NCI-H146 treated with DMSO at 0.1 percent for 48 hours (cell line): ENCODE data around the gene FNDC3B.
"Not testable (repeated sequence)": the region's sequence is repeated elsewhere in the genome, so short reads cannot be mapped to it uniquely, and the experiment has no call there.

Experiments used
- DNase-seq: peaks from one replicate; lab custom pipeline; 2025; ENCODE audit not compliant: unreplicated experiment; lab: John Stamatoyannopoulos, UW

Gene FNDC3B

DNA sequence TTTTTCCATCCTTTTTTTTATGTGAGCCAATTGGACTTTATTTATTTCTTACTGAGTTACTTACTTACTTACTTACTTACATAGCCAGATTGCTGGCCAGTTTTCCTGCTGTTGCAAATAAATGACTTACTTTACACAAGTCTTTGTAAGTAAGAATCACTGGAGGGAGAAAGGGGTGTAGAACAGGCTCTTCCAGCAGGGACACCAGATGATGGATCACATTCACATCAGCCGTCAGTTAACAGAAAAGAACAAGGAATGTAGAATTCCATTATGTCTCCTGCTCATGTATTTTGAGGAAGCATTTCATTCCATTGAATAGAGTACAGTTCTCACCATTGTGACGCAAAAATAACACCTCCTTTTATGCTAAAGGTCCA, 188.6 kb downstream of the FNDC3B start:
- no peak for DNase-seq

DNA sequence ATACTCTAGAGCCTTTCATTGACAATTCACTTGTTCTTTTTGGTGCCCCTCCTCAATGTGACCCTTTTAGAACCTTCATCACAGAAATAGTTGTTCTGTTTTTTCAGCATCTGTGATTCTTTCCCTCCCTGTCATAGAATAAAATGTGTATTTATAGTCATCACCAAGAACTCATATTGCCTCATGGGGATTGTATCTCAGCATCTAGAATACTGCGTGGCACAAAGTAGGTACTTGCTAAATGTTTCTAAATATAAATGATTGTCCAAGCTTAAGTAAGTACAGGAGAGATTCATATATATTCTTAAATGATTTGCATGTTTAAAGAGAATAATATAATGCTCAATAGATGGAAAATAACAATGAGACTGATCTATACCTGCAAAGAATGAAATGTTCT, 190.1 kb downstream of the FNDC3B start:
- no peak for DNase-seq

DNA sequence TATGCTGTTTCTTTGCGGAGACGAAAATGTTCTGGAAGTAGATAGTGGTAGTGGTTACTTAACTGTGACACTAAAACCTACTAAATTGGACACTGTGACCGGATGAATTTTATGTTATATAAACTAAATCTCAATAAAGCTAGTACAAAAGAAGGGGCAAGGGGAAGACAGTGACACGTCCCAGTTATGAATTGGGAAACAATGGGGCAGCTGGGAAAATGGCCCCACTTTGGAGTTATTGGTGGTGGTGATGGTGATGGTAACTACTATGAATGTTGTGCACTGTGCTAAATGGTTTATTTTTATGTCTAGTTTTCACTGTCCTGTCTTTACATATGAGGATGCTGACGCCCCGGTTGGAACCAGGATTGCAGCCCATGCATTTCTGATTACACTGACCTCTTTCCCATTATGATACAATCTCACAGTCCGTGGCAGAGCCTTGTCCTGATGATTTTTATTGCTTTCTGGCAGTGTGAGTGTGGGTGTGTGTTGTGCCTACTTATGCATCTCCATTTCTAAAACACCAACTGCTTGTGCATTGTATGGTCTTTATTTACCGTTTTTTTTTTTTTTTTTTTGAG, 192.0 kb downstream of the FNDC3B start:
- no peak for DNase-seq

DNA sequence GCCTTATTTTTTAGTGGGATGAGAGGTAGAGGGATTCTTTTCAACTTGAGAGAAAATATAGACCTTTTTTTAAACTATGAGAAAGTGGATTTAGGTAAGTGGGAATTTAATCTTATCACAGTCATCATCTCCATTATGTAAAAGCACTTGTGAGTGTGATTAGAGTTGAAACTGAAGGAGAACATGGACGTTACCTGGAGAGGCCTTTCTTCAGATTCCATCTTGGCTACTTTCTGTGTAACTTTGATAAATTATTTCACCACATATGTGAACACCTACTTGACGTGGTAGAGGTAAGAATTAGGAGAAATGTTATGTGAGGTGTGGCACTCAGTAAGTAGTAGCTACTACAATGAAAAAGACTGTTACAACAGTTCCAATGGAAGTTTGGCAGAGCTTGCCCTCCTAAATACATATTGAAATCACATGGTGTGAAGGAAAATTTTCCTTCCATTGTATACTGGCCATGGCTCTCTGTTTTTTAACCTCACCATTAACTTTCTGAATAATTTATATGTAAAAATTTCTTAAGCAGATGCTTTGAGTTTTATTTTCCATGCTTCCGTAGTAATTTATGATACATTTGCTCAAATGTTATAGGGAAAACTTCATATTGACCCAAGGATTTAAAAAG, 193.3 kb downstream of the FNDC3B start:
- no peak for DNase-seq

DNA sequence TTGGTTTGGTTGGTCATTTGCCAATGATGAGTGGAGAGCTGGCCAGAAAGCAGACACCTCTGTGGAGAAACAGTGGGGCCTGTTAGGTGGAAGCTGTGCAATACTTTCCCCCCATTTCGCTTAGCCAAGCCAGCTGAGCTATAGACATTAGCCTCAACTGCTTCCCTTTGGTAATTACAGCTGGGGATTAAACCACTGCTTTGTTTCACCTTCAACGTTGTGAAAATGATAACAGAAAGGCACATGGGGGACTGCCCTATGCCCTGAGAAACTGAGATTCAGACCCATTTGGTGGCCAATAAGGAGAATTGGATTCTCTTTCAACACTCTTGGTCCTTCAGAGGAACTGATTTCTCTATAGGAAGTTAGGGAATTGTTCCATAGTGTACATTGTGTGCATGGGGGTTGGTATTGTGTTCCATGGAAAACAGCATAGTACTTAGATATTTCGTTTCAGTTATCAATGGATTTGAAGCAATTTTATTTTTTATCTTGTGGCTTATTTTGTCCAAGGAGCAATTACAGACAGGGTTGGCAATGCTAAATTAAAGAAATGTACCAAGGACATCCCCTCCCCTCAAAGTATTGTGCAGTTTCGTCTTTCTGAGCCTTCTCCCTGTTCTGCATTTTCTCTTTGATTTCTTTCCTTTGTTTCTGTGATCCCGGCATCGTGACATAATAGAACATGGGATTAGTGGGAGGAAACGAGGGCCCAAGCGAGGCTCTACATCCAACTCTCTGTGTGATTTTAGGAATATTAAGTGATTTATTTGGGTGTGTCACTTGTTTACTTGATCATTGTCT, 194.3 kb downstream of the FNDC3B start:
- DNase-seq = no peak

DNA sequence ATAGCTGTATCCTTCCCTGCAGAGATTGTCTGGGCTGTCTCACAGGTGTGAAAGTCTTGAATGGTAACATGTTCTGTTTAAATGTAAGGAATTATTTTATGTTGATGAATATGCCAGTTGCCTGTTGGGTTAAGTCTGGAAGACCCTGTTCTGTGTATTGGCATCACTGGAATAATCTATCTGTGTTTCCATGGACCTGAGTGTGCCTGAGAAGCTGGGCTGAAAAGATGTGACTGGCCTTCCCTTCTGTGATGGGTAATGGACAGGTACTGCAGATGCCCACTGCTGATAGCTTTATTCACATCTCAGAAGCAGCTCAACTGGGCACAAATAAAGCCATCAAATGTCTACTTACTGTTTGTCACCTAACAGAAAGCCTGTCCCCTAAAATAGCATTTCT, 196.3 kb downstream of the FNDC3B start:
- DNase-seq = no peak

DNA sequence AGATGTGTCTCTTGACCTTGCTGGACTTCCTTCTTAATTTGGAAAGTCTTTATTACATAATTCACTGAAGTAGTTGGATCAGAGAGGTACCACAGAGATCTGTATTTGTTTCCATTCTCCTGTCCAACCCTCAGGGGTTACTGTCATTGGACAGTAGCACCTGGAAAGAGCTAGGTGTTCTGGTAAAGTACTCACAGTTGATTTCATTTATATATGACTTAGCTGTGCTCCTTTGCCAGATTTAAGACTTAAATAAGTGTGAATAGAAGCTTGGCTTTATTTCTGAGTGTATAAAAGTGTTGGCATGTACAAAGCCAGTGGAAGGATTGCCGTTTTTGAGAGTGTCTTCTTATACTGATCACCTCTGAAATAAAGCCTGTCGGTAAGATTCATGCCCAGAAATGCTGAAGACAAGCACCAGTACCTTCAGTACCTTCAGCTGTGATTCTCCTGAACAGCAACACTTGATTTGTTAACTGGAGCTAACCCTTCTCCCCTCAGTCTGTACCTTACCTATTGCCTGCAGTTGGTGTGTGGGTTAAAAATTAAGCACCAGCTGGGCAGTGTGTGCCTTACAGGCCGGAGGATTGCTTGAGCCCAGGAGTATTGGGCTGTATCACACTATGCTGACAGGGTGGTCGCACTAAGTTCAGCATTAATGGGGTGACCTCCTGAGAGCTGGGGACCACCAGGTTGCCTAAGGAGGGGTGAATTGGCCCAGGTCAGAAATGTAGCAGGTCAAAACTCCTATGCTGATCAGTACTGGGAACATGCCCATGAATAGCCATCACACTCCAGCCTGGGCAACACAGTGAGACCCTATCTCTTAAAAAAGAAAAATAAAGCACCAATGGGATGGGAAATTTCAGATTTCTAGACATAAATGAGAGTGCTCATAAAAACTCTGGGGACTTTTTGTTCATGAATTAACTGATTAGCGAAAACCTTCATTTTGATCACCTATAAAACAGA, 197.7 kb downstream of the FNDC3B start:
- no peak for DNase-seq

DNA sequence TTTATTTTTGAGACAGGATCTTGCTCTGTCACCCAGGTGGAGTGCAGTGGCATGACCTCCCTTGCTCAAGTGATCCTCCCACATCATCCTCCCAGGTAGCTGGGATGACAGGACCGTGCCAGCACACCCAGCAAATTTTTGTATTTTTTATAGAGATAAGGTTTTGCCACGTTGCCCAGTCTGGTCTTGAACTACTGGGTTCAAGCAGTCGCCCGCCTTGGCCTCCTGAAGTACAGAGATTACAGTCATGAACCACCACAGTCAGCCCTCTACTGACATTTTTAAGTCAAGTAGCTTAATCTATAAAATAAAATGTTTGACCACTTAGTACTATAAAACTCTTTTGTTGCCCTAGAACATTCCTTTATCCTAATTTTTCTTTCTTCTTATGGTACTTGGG, 198.8 kb downstream of the FNDC3B start:
- DNase-seq = no peak

DNA sequence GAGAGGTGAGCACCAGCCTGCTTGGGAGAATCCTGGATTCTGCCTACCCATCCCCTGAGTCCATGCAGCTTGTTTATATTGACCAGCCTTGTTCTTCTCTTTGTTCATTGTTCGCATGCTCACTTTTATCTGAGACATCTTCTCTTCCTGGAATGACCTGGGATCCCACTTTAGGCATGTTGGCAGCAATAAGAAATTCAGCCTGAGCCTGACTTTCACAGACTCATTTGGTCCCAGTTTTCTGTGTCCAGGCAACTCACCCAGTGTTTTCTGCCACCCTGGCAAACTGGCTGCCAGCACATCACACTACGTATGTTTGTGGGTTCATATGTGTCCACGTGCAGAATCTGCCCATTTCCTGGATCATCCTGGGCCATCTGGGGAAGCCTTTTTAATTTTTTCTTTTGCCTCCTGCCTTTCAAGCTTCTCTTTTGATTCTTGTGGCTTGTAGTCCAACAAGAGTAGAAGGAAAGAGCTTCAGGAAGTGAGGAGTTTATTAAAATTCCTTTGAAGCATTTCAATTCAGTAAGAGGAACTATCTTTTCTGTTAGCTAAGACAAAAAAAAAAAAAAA, 199.9 kb downstream of the FNDC3B start:
- DNase-seq = no peak

DNA sequence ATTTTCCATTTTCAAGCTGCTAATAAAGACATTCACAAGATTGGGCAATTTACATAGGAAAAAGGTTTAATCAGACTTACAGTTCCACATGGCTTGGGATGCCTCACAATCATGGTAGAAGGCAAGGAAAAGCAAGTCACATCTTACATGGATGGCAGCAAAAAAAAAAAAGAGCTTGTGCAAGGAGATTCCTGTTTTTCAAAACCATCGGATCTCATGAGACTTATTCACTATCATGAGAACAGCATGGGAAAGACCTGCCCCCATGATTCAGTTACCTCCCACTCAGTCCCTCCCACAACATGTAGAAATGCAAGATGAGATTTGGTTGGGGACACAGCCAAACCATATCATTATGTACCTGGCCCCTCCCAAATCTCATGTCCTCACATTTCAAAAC, 202.0 kb downstream of the FNDC3B start:
- no peak for DNase-seq

DNA sequence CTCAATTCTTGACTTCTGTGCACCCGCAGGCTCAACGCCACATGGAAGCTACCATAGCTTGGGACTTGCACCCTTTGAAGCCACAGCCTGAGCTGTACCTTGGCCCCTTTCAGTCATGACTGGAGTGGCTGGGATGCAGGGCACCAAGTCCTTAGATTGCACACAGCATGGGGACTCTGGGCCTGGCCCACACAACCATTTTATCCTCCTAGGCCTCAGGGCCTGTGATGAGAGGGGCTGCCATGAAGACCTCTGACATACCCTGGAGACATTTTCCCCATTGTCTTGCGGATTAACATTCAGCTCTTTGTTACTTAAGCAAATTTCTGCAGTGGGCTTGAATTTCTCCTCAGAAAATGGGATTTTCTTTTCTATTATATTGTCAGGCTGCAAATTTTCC, 203.1 kb downstream of the FNDC3B start:
- DNase-seq = not testable (repeated sequence)

DNA sequence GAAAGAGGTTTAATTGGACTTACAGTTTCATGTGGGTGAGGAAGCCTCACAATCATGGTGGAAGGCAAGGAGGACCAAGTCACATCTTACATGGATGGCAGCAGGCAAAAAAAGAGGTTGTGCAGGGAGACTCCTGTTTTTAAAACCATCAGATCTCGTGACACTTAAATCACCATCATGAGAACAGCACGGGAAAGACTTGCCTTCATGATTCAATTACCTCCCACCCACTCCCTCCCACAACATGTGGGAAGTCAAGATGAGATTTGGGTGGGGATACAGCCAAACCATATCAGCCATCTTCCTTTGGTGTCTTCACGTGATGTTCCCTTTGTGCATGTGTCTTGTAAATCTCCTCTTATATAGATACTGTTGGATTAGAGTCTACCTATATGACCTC, 204.0 kb downstream of the FNDC3B start:
- not testable (repeated sequence) for DNase-seq

DNA sequence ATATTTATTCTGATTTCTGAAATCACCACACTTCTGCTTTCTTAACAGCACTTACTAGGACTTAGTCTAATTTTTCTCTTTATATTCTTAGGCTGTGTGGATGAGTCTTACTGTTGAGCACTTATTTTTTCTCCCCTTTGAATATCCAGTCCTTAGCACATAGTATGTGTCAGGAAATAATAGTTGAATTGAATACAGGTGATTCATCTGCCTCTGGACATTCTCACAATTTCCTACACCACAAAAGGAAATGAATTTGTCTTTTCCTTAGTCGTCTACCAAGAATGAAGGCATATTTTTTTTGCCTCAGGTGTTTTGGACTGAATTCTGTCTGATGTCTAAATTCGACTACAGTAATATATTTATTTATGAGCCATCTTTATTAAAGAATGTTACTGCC, 204.6 kb downstream of the FNDC3B start:
- DNase-seq = no peak

DNA sequence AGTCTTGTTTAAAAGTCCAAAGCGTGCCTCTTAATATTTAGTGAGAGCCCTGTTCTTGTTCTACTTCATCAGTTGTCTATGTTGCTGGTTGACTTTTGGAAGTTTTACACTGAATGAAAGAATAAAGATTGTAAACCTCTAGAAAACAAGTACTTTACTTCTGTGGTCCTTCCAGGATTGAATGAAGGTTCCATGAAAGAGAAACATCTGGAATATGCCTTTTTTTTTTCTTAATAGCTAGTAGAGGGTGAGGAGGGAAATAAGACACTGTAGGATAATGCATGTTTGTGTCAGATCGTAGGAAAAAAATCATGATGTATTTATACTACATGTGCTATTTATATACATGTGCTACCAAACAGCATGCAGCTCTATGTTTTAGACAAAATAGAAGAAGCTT, 205.9 kb downstream of the FNDC3B start:
- DNase-seq = no peak

DNA sequence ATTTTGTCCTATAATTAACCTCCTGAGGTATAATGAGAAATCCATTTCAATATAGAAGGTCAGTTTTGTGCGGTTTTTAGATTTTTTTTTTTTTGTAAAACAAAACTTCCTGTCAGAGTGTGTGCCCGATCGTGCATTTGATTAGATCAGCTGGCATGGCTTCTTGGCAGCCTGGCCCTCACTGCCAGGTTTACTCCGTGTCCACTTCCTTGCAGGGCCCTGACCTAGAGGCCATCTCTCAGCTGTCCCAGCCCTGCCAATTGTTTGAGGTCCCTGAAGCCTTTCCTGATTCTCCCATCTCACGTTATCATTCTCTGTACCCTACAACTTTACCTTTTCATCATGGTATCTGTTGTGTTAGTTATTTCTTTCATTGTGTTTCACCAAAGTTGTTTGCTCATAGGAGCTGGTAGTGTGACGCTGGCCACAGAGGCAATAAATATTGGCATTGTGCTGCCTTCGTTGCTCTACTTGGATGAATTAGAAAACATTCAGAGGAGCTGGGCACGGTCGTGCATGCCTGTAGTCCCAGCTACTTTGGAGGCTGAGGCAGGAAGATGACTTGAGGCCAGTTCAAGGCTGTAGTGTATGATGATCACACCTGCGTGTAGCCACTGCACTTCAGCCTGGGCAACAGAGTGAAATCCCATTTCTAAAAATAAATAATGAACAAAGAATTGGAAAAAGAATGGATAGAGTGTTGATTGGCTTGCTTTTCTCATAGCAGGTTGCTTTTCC, 206.9 kb downstream of the FNDC3B start:
- DNase-seq = no peak

DNA sequence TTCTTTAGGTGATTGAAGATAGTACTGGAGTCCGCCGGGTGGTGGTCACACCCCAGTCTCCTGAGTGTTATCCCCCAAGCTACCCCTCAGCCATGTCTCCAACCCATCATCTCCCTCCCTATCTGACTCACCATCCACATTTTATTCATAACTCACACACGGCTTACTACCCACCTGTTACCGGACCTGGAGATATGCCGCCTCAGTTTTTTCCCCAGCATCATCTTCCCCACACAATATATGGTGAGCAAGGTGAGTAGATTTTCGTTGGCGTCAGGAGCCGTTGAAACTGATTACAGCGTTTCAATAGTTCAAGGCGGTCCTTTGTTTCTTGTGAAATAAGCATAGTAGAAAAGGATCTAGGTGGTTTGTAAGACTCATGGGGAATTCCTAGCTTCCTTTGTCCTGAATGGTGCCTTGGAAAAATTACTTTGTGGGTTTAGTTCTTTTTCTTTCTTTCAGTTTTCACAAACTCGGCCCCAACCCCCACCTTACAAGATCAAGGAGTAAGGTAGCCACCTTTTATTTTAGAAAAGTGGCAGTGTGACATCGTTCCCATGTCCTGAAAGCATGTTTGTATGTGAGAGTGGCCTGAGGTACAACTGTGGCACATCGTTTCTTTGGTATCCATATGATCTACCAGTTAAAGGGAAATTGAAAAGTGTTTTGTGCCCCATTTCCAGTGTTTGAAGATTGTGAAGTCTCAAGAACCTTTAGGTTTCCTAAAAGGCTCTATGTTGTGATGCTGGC, 208.3 kb downstream of the FNDC3B start:
- DNase-seq = no peak

DNA sequence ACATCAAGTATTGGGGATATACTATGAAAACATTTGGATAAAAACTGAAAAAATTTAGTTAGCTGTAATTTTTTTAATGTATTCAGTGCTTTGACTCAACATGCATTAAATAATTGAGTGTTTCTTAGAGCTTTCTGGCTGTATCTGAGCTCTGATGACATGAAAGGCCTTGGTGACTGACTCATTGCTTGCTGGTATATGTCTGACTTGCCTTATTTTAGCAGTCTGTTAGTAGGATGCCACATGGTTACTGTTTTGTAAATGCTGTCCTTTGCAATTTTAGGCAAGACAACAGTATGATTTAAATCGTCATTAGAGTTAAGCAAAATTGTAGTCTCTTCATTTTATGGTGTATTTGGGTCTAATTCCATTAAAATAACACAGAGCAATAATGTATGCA, 209.7 kb downstream of the FNDC3B start:
- DNase-seq = no peak

DNA sequence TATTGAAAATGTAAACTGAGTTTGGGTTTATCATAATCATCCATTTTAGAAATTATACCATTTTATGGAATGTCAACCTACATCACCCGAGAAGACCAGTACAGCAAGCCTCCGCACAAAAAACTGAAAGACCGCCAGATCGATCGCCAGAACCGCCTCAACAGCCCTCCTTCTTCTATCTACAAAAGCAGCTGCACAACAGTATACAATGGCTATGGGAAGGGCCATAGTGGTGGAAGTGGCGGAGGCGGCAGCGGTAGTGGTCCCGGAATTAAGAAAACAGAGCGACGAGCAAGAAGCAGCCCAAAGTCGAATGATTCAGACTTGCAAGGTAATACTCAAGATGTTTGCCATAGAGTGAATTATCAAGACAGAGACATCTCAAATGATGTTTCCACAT, 211.8 kb downstream of the FNDC3B start:
- no peak for DNase-seq

DNA sequence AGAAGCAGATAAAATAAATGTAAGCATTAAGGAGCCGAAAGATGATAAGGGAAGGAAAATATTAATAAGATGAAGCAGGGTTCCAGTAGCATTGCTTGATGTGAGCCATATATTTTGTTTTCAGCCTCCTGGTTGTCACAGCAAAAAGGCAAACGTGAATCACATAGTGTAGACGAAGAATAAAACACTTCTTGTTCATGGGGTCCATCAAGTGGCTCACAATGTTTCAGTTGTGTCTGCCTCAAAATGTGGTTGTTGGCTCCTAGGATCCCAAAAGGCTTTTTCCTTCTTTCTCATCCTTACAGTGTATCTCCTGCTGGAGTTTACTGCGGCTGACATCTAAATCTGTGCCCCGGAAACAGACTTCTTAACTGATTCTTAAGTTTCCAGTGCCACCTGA, 213.8 kb downstream of the FNDC3B start:
- no peak for DNase-seq

DNA sequence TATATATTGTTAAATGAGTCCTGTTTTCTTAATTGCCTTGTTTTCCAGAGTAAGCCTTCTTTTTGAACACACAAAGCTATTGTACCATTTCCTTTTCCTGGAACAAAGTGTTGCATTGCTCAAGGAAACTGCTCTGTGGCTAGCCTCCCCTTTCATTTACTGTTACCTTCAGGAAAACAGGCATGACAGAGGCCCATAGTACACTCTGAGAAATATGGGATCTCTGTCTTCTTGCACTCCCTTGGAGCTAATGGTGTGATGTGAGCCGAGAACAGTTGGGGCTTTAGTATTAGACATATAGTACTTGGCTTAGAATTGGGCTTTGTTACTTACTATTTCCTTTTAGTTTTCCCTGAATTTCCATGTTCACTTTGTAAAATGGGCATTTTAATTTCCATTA, 215.2 kb downstream of the FNDC3B start:
- DNase-seq = no peak
